HuH-7 (cell line): ENCODE results near the gene COLGALT1.
A peak's percentile ranks its signal among the peaks of the same experiment; 100 is the strongest.
"Not testable (repeated sequence)": the region's sequence is repeated elsewhere in the genome, so short reads cannot be mapped to it uniquely, and the experiment has no call there.

Experiments used
- DNase-seq: peaks from one replicate; pipeline ENCODE4 v3.0.0; 2011; ENCODE audit warnings: low spot score

COLGALT1 gene

DNA sequence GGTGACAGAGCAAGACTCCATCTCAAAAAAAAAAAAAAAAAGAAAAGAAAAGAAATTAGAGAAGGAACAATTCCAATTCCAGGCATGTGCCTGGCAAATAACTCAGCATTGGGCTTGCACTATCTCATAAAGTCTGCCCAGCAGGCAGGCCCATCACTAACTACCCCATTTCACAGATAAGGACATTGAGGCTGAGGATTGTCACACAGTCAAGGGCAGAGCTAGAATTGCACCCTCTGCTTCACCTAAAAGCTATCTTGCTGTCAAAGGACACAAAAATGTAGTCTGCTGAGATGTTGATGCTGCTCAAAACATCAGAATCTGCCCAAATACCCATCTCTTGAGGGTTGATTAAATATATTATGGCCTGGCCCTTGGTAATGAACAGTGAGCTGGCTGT is 20.7 kb upstream of the COLGALT1 start:
- DNase-seq: no peak

DNA sequence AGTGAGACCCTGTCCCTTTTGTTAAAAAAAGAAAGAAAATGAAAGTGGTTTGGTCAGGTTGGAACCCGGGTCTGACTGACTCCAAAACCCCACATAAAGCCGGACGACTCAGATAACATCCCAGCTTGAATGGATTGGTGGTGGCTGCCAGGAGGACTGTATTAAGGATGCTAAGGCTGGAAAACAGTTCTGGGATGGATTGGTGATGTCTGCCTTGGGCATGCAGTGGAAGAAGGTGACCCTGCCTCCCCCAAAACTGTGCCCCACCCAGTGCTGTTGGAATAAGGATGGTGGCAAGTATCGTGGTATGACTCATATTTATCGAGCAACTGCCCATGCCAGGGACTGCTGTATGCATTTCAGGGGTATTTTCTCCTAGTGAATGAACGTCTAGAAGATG is 18.5 kb upstream of the COLGALT1 start:
- no peak for DNase-seq

DNA sequence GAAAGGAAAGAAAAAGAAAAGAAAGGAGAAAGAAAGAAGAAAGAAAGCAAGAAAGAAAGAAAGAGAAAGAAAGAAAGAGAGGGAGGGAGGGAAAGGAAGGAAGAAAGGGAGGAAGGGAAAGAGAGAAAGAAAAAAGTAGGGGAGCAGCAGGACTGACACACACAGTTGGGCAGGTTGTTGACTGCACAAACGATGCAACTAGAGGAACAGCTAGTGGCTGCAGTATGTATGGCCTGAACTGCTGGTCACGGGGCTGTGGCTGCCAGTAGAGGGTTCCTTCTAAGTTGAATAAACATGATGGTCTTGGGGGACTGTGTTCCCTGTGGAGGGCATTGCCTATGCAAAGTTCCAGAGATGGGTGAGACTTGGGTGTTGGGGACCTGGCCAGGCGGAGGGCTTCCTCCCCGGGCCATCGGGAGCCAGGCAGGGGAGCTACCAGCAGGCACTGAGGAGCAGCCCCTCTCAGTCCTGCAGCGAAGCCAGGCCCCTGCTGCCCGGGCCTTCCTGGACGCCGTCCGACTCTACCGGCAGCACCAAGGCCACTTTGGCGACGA is 16.7 kb upstream of the COLGALT1 start:
- DNase-seq: no peak

DNA sequence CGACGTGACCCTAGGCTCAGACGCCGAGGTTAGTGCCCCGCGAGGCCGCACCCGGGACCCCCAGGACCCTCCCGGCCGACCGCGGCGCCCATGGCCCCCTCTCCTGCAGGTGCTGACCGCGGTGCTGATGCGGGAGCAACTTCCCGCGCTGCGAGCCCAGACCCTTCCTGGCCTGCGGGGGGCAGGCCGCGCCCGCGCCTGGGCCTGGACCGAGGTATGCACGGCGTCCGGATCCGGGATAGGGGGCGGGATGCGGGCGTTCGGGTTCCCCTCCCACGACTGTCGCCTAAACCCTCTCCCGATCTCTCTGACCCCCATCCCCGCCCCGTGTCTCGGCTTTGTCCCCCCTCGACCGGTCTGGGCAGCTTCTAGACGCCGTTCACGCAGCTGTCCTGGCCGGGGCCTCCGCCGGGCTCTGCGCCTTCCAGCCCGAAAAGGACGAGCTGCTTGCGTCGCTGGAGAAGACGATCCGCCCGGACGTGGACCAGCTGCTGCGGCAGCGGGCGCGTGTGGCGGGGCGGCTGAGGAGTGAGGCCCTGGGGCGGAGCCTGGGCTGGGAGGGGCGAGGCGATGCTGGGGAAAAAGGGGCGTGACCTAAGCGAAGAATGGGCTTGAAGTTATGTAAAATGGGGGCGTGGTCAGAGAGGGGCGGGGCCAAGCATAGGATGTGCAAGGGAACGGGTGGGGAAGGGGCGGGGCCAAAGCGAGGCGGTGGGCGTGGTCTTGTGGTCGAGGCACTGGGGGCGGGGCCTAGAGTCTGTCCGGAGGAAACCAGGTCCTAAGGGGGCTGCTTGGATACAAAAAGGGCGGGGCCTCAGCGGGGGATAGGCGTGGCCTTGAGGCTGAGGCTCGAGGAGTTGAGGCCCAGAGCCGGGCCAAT is 16.0 kb upstream of the COLGALT1 start:
- peak; percentile 81 for DNase-seq

DNA sequence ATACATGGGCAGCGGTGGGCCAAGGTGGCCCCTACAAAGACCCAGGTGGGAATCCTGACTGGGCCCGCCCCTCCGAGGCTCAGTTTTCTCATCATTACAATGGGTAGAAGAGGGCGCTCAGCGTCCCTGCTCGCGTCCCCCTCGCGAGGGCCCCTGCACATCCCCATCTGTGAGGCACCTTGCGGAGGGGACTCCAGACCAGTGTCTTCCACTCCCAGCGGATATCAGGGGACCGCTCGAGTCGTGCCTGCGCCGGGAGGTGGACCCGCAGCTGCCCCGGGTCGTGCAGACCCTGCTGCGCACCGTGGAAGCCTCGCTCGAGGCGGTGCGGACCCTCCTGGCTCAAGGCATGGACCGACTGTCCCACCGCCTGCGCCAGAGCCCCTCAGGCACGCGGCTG is 15.3 kb upstream of the COLGALT1 start:
- no peak for DNase-seq

DNA sequence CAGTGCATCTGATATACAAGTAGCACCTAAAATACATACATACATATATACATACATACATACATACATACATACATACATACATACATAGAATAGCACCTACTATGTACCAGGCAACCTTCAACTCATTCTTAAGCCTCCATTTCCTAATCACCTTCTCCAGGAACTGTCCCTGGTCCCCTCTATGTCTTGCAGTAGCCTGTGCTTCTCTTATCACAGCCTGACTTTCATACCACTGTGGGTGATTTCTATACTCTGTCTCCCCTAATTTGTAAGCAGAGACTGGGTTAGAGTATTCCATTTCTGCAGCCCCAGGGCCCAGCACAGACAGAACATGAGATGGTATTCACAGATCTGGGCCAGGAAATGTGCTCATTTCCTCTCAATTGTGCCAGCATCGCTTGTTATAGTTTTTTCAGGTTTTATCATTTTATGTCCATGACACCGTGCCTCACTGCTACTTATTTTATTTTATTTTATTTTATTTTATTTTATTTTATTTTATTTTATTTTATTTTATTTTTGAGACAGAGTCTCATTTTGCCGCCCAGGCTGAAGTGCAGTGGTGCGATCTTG is 14.2 kb upstream of the COLGALT1 start:
- no peak for DNase-seq

DNA sequence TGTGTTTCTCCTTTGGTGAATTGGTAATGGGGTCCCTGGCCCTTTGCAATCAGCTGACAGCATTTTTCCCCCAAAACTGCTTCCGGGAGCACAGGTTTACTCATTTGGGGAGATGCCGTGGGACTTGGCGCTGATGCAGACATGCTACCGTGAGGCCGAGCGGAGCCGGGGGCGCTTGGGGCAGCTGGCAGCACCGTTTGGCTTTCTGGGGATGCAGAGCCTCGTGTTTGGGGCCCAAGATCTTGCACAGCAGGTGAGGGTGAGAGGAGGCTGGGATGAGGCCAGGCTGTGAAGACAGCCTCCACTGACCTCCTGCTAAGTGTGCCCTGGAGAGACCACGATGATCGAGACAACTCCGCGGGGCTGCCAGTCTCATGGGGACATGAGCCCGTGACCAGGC is 13.4 kb upstream of the COLGALT1 start:
- DNase-seq: no peak

DNA sequence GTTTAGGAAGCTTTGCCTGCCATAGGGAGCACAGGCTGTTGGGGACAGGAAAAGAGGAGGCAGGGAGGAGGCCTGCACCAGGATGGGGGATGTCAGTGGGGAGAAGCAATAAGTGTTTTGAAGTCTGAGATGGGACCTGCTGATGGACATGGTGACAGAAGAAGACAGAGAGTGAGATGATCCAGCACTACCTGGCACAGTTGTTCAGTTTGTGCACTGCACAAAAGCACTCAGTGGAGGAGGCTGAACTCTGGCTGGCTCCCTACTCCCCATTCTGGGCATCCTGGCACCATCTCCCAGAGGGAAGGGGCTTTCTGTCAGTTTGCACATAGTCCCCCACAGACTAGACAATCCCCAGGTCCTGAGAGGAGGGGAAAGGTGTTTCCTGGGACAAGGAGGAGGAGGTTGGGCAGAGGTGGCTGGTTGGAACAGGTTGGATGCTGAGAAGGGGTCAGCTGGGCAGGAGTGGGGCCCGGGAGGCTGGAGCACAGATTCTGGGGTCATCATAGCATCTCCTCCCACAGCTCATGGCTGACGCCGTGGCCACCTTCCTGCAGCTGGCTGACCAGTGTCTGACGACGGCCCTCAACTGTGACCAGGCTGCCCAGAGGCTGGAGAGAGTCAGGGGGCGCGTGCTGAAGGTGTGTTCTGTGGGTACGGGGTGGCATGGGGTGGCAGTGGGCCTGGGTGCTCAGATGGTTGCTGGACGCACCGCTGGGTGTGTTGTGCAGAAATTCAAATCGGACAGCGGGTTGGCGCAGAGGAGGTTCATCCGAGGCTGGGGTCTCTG is 12.5 kb upstream of the COLGALT1 start:
- DNase-seq: no peak

DNA sequence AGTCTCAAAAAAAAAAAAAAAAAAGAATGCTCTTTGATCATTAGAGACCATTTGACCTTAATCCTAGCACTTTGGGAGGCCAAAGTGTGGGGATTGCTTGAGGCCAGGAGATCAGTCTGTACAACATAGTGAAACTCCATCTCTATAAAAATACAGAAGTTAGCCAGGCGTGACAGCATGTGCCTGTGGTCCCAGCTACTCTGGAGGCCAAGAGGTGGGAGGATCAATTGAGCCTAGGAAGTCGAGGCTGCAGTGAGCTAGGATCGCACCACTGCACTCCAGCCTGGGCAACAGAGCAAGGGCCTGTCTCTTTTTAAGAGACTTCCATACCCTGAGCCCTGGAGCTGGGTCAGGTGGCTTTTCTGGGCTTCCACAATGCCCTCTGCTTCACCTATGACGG is 11.5 kb upstream of the COLGALT1 start:
- DNase-seq: no peak

DNA sequence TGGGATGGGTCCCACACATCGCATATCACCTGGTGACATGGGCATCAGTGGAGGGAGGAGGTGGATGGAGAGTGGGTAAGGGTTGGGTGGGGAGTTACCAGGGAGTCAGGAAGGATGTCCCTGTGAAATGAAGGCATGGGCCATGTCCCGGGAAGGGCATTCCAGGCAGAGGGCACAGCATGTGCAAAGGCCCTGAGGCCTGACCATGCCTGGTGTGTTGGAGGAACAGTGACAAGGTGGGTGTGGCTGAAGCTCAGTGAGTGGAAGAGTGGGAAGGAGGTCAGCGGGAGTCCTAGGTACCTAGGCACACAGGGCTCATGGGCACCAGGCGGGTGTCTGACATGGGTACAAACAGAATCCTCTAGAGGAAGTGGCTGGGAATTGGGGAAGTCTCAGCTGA is 11.0 kb upstream of the COLGALT1 start:
- DNase-seq: no peak

DNA sequence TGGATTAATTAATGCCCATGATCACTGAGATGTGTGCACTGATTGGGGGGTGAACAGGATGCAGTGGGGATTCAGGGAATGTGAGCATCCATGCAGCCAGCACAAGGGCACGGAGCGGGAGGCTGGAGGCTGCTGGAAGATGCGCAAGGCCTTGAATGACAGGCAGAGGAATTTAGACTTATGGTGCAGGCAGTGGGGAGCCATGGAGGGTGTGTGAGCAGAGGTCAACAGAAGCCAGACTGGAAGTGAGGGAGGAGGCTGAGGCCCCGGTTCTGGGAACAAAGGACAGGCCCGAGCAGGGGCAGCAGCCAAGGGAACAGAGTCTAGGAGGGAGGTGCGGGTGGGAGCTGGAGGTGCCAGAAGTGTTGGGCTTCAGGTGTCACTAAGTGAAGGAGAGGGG is 7.3 kb upstream of the COLGALT1 start:
- DNase-seq: no peak

DNA sequence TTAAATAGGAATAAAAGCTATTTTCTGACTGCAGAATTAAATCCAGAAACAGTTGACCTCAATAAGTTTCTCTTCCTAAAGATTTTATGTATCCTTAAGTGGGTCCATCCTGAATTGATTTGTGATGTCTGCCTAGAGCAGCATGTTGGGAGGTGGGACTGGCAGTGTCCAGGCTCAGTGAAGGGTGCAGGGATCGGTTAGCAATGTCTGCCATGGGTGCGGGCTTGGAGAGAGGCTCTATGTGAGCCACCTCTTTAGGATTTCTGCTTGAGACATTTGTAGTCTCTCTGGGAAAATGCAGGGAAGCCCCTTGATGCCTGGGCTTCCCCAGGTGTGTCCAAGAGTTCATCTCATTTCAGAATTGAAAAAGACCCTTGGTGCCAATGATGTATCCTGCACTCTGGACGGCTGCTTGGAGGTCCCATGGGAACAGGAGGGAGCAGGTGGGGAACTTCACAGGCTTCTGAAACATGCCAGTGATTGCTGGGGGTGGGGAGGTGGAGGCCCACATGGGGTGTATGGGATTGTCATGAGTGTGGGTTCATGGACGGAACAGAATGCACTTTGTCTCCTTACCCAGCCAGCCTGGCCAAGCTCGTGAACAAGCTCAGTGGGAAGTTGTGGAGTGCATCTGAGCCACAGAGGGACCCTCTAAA is 6.2 kb upstream of the COLGALT1 start:
- no peak for DNase-seq

DNA sequence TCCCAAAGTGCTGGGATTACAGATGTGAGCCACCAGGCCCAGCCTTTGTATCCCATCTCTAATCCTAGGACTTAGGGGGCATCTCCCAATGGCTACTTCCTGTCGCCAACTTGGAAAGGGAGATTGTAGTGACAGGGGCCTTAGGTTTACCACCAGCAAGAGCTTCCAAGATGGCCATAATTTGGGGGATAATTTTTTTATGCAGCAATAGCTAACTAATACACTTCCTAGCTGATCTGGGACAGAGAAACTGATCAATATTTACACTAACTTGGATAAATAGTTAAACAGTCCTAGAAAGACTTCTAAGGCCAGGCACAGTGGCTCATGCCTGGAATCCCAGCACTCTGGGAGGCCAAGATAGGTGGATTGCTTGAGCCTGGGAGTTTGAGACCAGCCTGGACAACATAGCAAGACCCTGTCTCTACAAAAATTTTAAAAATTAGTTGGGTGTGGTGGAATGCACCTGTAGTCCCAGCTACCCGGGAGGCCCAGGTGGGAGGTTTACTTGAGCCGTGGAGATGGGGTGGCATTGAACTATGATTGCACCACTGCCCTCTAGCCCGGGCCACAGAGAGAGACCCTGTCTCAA is 5.3 kb upstream of the COLGALT1 start:
- no peak for DNase-seq

DNA sequence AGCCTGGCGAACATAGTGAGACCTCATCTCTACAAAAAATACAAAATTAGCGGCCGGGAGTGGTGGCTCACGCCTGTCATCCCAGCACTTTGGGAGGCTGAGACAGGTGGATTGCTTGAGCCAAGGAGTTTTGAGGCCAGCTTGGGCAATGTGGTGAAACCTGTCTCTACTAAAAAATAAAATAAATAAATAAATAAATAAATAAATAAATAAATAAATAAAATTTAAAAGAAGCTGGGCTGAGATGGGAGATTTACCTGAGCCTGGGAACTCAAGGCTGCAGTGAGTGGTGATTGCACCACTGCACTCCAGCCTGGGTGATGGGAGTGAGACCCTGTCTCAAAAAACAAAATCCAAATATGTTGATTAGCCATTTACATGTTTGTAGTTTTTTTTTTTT is 2.7 kb upstream of the COLGALT1 start:
- DNase-seq: not testable (repeated sequence)

DNA sequence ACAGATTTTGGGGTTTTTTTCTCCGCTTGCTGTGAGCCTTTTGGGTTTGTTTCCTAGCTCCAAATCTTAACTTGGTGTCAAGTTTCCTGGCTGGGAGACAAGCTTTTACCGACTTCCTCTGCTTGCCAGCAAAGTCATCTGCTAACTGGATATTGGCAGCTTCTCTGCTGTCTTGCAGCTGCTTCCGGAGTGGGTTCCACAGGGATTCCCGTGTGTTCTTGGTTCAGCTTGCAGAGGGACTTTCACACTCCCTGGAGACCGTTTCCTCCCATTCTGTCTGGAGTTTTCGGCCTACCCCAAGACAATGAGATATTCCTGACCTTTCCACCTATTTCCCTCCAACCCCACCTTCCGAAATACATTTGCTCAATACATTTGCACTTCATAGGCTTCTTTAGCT is 2.2 kb upstream of the COLGALT1 start:
- no peak for DNase-seq

DNA sequence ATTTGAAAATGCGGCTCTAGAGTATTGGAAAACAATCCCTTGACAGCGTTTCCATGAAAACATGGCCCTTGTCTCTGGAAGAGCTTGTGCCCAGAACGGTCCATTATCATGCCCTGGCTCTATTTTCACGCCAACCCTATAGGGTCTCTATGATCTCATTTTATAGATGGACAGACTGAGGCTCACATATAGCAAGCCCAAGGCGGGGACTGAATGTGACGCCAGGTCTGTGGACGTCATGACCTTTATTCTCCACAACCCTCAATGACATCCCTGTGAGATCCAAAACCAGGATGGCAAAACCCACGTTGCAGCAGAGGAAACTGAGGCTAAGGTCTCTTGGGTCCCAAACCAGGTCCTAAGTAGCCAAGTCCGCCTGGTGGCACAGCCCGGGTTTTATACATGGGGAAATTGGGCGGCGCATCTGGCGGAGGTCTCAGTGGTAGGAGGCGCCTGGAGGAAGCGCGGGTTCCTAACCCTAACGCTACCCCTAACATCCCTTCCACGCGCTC is 425 bp upstream of the COLGALT1 start:
- no peak for DNase-seq

DNA sequence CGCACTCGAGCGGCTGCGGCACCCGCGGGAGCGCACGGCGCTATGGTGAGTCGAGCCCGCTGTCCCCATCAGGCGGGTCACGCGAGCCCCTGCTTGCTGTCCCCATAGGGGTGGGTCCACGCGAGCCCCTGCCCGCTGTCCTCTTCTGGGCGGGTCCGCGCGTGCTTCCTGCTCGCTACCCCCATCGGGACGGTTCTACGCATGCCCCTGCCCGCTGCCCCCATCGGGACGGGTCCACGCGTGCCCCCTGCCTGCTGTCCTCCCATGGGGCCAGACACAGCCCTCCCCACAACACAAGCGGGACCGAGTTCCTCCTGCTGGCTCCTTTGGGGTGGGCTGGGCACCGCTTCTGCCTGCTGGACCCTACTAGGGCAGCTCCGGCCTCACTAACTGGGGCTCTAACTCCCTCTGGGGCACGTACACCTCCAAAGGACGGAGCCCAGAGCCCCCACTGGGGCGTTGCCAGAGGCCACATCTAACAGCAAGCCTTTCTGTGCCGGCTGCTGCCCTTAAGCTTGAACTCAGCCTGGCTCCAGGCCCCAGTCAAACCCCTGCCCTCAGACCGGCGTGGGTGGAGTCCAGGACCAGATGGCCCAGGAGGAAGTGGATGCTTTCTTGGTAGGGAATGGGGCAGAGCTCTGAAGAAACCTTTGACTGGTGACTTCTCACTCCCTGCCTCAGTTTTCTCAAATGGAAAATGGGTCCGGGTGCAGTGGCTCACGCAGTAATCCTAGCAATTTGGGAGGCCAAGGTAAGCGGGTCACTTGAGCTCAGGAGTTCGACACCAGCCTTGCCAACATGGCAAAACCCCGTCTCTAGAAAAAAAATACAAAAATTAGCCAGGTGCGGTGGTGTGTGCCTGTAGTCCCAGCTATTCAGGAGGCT is 722 bp downstream of the COLGALT1 start:
- DNase-seq: no peak

DNA sequence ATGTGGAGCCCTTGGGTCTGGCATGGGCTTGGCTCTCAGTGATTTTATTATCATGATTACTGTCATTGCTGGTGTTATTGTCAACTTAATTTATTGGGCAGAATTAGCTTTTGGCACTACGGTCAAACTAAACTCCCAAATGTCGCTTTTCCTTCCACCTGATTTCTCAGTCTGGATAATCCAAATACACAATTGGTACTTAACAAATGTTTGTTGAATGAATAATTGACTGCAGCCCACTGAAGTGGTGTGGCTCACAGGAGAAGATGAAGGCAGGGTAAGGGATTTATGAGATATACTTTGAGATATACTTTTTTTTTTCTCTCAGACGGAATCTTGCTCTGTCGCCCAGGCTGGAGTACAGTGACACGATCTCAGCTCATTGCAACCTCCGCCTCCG is 1.5 kb downstream of the COLGALT1 start:
- DNase-seq: no peak

DNA sequence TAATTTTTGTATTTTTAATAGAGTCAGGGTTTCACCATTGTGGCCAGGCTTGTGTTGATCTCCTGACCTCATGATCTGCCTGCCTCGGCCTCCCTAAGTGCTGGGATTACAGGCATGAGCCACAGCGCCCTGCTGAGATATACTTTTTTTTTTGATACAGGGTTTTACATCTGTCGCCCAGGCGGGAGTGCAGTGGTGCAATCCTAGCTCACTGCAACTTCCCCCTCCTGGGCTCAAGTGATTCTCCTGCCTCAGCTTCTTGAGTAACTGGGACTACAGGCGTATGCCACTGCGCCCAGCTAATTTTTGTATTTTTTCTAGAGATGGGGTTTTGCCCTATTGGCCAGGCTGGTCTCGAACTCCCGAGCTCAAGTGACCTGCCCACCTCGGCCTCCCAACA is 2.0 kb downstream of the COLGALT1 start:
- no peak for DNase-seq

DNA sequence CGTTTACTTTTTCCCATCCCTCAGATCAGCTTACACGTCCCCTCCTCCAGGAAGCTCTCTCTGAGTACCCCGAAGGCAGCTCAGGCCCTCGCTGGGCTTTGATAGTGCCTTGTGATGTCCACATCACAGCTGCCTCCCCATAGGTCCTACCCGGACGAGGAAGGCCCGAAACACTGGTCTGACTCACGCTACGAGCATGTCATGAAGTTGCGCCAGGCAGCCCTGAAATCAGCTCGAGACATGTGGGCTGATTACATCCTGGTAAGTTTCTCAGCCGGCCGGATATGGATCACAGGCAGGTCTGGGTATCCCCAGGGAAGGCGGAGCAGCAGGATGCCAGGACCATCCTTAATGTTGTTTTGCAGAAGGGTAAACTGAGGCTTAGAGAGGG is 4.8 kb downstream of the COLGALT1 start:
- no peak for DNase-seq

DNA sequence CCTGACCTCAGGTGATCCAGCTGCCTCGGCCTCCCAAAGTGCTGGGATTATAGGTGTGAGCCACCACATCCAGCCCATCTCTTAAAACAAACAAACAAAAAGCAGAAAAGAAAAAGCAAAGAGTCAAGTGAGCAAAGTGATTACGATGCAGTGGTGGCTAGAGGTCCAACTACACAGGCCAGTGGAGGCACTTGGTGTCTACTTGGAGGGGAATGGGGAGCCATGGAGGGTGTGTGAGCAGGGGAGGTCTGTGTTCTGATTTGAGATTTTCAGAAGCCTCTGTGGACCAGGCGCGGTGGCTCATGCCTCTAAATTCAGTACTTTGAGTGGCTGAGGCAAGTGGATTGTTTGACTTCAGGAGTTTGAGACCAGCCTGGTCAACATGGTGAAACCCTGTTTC is 6.6 kb downstream of the COLGALT1 start:
- no peak for DNase-seq
